Activated naive CD4-positive, alpha-beta T cell treated with Interleukin-2 at 50 U/mL for 16 hours (primary cell): ENCODE results near the gene FLVCR1.
"Not testable (repeated sequence)": the region's sequence is repeated elsewhere in the genome, so short reads cannot be mapped to it uniquely, and the experiment has no call there.

Experiments used
- DNase-seq: peaks from one replicate; pipeline ENCODE4 v3.0.0-alpha.2; 2020

FLVCR1 gene

GRCh38 chr1:212860713-212861581, 2.9 kb downstream of the FLVCR1 start:
- DNase-seq, result no peak

- DNase-seq, result no peak
Observed at GRCh38 chr1:212862111-212862690, 4.1 kb downstream of the FLVCR1 start.

- DNase-seq, result not testable (repeated sequence)
Observed at GRCh38 chr1:212863345-212863744, 5.3 kb downstream of the FLVCR1 start.

- DNase-seq, result no peak
Observed at GRCh38 chr1:212864201-212864600, 6.1 kb downstream of the FLVCR1 start.

- DNase-seq, result no peak
Observed at GRCh38 chr1:212867192-212867591, 9.1 kb downstream of the FLVCR1 start.

- no peak for DNase-seq
Observed at GRCh38 chr1:212871976-212872375, 13.9 kb downstream of the FLVCR1 start.

GRCh38 chr1:212873518-212873917, 15.4 kb downstream of the FLVCR1 start:
- DNase-seq, result no peak

- no peak for DNase-seq
Observed at GRCh38 chr1:212878418-212878817, 20.3 kb downstream of the FLVCR1 start.

- no peak for DNase-seq
Observed at GRCh38 chr1:212879947-212880690, 22.0 kb downstream of the FLVCR1 start.

- no peak for DNase-seq
Observed at GRCh38 chr1:212884592-212884991, 26.5 kb downstream of the FLVCR1 start.

GRCh38 chr1:212892108-212892507, 34.0 kb downstream of the FLVCR1 start:
- DNase-seq, result no peak

GRCh38 chr1:212899845-212900244, 41.8 kb downstream of the FLVCR1 start:
- DNase-seq, result no peak

- DNase-seq, result no peak
Observed at GRCh38 chr1:212901290-212901689, 43.2 kb downstream of the FLVCR1 start.

- DNase-seq, result no peak
Observed at GRCh38 chr1:212902054-212902453, 44.0 kb downstream of the FLVCR1 start.

- DNase-seq, result no peak
Observed at GRCh38 chr1:212903664-212904063, 45.6 kb downstream of the FLVCR1 start.

- DNase-seq, result not testable (repeated sequence)
Observed at GRCh38 chr1:212908071-212908470, 50.0 kb downstream of the FLVCR1 start.

- DNase-seq, result no peak
Observed at GRCh38 chr1:212908971-212909370, 50.9 kb downstream of the FLVCR1 start.

- no peak for DNase-seq
Observed at GRCh38 chr1:212909652-212910063, 51.6 kb downstream of the FLVCR1 start.

GRCh38 chr1:212910213-212910612, 52.1 kb downstream of the FLVCR1 start:
- not testable (repeated sequence) for DNase-seq

- DNase-seq, result not testable (repeated sequence)
Observed at GRCh38 chr1:212913638-212914037, 55.6 kb downstream of the FLVCR1 start.

- not testable (repeated sequence) for DNase-seq
Observed at GRCh38 chr1:212914110-212914509, 56.0 kb downstream of the FLVCR1 start.

- no peak for DNase-seq
Observed at GRCh38 chr1:212914789-212915188, 56.7 kb downstream of the FLVCR1 start.

GRCh38 chr1:212915245-212916091, 57.4 kb downstream of the FLVCR1 start:
- no peak for DNase-seq
